Pons (tissue), 1 donor: Measurements from ENCODE around the gene XYLB.
A peak's percentile ranks its signal among the peaks of the same experiment; 100 is the strongest.
"Not testable (repeated sequence)": the region's sequence is repeated elsewhere in the genome, so short reads cannot be mapped to it uniquely, and the experiment has no call there.

Experiments
- DNase-seq: peaks from one replicate; pipeline ENCODE4 v3.0.0-alpha.2; 2016; ENCODE audit warnings: low spot score

The XYLB gene

DNA sequence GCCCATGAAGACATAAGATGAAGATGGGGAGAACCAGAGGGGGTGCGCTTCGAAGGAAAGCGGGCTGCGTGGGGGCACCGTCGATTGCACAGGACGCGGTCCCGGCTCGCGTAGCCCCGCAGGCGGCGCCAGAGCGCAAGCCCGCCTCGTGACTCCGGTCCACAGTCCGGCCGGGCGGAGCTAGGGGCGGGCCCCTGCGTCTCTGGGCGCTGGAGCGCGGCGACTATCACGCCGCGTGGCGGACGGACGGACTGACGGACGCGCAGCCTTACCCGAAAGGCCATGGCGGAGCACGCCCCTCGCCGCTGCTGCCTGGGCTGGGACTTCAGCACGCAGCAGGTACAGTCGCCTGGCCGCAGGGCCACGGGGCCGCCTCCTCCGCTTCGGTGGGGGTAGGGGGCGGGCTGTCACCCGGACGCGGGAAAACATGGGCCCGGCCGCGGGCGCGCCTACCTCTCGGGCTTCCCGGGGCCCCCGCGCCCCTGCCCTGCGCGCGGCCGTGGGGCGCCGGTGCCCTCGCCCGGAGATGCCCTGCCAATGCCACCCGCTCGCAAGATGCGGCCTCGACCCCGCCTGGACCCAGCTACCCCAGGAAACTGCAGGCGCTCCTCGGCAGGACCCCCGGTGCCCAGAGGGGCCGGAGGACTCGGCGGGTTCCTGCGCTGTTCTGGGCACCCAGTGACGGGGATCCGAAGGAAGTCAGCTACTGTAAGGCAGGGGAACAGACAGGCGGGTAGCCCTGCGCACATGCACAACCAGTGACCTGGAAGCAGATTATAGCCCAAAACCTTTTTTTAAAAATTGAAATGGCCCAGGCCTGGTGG, at the start of gene XYLB:
Gene XYLB, plus strand, starts transcription at position 199 of the 824 bp plus-strand sequence. Its CDS starts 84 bp downstream, at position 283.
- DNase-seq = peak; percentile 71

DNA sequence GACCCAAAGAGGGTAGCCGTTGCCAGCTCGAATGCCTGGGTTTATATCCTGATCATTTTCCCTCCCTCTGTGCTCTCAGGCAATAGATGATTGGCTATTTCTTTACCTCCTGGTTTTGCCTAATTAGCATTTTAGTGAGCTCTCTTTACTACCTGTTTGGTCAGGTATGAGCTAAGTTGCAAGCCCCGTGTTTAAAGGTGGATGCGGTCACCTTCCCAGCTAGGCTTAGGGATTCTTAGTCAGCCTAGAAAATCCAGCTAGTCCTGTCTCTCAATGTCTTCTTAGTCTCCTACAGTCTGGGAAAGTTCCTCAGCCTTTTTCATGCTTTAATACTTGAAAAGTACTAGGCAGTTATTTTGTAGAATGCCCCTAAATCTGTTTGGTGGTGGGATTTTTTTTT, 49.5 kb upstream of the XYLB start:
- not testable (repeated sequence) for DNase-seq

DNA sequence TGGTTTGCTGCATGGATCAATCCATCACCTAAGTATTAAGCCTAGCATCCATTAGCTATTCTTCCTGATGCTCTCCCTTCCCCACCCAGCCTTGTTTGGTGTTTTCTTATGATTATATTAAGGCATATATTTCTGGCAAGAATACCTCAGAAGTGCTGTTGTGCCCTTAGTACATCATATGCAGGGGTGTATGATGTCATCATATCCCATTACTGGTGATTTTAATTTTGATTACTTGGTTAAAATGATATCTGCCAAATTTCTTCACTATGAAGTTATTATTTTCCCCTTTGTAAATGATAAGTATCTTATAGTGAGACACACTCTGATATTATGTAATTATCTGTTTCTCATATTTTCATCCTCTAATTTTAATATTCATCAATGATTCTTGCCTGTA, 49.0 kb upstream of the XYLB start:
- DNase-seq = no peak

DNA sequence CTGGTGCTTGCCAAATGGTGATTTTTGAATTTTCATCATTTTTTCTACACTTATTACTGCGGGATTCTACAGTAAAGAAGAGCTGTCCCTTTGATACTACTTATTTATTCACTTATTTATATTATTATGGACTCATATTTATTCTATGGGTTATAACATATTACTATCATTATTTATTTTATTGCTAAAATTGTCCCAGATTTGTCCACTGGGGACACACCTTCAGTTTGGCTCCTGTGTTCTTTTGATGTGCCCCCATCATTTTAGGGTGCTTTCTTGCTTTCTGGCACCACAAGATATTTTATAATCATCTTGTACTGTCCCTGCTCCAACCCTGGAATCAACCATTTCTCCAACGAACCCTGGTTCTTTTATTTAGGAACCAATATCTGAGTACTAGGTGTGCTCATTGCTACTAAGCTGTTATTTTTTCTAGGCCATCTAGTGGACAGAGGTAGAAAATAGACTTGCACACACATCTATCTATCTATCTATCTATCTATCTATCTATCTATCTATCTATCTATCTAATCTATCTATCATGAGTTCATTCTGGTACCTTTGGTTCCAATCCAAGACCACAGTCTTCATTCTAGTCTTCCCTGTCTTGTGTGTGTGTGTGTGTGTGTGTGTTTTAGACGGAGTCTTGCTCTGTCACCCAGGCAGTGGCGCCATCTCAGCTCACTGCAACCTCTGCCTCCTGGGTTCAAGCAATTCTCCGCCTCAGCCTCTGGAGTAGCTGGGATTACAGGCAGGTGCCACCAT, 48.5 kb upstream of the XYLB start:
- peak; percentile 4 for DNase-seq

DNA sequence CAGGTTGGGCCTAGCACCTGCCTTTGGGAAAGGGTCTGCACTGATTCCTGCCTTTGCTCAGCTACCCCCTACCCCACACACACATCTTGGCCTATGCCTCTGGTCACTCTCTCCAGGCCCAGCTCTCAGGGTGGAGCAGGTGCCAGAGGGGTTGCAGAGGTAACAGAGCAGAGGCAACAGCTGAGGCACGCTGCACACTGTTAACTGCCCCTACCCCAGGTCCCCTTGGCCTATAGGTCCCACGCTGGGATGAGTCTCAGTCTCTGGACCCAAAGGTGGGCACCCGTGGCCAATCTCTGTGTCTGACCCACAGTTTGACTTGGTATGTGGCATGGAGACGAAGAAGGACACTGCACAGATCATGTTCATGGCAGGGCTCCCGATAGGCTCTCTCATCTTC, 39.6 kb upstream of the XYLB start:
- DNase-seq = no peak

DNA sequence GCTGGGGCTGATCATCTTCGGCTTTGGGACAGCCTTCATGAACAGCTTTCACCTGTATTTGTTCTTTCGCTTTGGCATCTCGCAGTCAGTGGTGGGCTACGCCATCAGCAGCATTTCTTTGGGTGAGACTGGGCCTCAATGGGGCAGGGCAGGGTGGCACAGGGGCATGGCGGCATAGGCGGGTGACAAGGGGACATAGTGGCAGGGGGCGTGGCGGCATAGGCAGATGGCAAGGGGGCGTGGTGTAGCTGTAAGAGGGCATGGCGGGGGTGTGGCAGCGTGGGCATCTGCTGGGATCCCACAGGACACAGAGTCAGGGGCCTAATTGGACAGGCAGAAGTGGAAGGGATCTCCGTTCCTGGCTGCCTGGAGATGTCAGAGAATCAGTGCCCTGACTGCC, 39.0 kb upstream of the XYLB start:
- DNase-seq = no peak

DNA sequence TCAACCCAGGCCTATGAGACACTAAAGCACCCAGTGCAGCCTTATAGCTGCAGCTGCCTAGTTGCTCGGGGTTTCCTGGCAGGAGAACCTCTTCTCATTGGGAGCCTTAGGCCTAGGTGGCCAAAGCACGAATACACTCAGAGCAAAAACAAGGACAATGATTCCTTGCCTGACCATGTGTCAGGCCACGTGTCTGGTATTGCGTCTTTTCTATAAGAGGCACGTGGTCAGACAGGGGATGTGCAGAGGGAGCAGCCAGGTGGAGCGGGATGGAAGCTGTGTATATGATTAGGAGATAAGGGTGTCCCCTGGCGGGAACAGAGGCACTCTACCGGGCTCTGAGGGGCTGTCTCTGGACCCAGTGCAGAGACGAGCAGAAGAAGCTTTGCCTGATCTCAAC, 38.1 kb upstream of the XYLB start:
- no peak for DNase-seq

DNA sequence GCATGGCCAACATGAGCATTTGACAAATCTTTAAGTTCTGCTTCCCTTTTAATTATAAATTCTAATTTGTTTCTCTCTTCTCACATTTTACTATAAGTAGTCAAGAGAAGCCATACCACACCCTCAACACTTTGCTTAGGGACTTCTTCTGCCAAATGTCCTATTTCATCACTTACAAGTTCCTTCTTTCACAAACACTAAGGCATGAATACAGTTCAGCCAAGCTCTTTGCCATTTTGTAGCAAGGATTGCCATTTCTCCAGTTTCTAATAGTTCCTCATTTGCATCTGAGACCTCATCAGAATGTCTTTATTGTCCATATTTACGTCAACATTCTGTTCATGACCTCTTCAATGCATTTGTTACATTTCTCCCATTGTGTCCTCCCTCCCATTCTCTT, 35.1 kb upstream of the XYLB start:
- no peak for DNase-seq

DNA sequence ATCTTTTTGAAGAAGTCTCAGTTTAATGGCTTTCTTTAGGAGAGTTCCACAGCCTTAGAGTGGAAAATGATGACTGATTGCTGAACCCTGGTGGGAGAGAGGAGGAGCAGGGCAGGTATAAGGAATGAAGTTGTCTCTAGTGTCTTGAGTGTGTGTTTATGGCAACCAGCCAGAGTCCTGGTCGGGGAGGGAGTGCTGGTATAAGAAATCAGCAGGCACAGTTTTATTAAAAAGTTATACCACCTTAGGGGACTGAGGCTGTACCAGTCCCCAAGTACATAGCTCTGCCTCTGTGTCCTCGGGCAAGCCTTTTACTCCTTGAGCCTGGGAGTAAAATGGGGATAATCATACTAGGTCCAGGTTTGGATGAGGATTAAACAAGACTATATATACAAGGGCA, 34.6 kb upstream of the XYLB start:
- DNase-seq = no peak

DNA sequence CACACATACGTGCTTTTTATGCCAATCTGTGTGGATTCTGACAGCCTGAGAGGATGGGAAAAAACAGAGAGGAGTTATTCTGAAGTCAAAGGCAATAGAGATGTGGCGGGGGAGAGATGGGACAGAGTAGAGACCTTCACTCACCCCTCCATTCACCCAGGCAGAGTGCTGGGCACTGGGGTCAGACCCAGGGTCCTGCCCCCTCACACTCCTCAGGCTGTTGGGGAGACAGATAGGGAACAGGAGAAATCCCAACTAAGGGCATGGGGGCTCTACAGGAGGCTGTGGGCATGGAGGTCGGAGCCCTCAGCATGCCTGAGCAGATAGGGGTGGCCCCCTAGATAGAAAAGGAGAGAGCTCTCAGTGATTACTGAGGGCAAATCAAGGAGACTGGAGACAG, 34.2 kb upstream of the XYLB start:
- DNase-seq = no peak

DNA sequence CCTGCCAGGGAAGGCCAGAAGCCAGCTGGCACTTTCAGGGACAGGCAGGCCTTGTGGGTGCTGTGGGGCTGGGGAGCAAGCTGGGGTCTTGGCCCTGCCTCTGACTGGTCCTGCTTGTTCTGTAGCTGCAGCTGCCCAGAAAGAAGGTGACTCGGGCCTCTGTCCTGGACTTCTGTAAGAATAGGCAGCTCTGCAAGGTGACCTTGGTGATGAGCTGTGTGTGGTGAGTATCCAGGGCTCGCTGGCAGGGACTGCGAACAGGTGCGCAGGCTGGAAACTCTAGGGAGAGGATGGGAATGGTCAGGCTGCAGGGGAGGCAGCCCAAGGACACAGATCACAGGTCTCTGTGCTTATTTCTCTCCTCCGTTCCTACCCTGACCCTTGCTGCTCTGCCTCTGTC, 33.3 kb upstream of the XYLB start:
- no peak for DNase-seq

DNA sequence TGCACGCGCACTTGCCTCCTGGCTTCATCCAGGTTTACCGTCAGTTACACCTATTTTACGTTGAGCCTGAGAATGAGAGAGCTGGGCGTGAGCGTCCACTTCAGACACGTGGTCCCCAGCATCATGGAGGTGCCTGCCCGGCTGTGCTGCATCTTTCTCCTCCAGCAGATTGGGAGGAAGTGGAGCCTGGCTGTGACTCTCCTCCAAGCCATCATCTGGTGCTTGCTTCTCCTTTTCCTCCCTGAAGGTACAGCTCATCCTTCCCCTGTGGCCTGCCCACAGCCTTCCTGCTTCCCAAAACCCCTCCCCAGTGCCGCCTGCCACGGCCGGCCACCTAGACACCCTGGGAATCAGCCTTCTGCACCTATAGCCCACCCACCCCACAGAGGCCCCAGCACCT, 32.9 kb upstream of the XYLB start:
- DNase-seq = no peak

DNA sequence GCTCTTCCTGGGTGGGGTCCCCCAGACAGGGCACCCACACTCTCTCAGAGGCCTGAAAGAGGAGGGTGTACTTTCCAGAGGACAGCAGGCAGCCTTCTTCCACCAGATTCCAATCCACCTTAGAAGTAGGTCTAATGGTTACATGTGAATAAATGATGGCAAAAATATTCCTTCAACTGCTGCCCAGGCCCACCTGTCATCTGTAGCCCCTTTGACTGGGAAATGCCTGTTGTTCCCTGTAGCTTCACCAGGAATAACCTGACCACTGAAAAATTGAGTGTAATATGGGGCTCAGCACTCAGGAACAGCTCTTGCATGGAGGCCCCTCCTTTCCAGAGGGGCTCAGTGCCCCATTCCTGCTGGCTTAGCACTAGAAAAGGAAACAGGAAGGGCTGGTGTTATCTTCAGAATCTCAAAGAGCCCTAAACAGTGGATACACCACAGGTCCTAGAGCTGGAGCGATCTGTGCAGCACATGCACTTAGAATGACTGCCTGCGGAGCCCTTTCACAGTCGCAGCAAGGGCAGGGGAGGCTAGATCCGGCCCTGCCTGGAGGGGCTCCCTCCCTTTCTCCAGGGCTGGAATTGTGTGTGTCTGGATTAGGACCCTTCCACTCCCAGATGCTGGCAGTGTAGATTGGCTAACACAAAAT, 32.3 kb upstream of the XYLB start:
- no peak for DNase-seq

DNA sequence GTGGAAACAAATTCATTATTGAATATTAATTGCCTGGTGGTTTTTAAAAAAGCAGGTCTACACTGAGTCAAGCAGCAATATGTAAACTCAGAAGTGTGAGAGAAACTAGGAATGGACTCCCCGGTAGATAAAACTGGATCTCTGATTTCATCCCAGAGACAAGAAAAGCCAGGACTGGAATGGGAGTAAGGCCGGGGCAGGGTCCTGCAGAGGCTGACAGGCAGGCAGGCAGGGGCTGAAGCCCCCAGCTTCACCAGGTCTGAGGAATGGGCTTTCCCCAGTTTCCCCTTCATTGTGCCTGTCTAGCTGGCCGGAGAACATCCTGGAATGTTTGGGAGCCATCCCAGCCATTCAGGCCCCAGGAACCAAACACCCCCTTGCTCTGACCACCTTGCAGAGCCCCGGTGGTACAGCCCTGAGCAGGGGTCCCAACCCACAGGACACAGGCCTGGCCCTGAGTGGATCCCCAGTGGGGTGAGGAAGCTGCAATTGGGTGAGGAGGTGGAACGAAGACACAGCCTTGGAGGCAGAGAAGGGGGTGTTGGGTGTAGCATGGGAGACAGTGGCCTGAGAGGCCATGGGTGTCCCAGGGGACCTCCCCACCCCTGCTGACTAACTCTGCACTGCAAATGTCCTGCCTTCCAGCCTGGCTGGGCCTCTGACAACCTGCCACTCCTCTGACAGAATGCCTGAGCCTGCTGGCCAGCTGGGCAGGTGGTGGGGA, 31.7 kb upstream of the XYLB start:
- no peak for DNase-seq

DNA sequence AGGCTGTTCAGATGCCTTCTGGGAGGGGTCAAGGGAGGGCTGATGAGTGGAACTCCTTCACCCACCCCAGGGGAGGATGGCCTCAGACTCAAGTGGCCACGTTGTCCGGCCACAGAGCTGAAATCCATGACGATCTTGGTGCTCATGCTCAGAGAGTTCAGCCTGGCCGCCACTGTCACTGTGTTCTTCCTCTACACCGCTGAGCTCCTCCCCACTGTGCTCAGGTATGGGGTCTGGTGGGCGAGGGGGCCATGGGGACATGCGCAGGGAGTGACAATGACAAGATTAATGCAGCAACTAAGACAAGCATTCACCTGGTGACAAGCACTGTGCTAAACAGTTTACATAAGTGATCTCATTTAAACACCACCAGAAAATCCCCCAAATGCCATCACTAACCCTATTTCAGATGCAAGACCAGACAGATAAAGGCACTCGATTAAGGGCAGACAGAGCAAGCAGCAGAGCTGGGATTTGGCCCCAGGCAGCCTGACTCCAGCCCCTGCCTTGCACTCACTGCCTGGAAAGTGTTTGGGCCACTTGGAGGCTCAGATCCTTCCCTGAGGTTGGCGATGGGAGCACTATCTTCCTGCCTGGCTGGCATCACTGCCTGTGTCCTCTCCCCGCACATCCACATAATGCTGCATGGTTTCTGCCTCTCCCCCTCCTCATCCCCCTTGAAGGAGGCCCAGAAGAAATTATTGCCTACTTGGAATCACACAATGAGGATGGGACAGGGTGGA, 30.9 kb upstream of the XYLB start:
- no peak for DNase-seq

DNA sequence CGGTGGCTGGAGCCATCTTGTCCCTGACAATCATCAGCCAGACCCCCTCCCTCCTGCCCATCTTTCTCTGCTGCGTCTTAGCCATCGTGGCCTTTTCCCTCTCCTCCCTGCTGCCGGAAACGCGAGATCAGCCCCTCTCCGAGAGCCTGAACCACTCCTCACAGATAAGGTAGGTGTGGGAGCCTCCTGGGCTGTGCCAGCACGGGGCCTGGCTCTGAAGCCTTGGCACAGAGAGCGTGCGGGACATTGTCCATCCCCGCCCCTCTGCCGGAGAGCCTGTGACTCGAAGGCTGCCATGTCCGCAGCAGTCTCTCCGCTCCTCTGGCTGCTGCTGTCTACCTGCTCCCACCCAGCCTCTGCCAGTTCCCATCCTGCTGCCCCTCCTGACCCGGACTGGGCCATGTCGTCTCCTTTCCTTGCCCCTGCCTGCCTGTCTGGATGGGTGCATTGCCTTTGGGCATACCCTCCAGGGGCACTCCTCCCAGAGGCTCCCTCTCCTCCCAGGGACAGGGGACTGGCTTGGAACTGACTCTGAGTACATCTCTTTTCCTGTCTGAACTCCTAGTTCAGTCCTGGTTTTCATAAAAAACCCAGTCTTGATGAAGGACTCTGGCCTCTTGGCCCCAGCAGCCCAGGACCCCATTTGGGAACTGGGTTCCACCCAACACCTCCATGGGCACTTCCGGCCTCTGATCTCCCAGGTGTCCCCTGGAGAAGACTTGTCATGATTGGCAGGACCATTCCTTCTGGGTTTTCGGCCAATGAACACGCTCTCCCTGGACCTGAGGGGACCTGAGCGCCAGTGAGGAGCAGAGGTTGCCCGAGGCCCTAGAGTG, 30.0 kb upstream of the XYLB start:
- DNase-seq = no peak

DNA sequence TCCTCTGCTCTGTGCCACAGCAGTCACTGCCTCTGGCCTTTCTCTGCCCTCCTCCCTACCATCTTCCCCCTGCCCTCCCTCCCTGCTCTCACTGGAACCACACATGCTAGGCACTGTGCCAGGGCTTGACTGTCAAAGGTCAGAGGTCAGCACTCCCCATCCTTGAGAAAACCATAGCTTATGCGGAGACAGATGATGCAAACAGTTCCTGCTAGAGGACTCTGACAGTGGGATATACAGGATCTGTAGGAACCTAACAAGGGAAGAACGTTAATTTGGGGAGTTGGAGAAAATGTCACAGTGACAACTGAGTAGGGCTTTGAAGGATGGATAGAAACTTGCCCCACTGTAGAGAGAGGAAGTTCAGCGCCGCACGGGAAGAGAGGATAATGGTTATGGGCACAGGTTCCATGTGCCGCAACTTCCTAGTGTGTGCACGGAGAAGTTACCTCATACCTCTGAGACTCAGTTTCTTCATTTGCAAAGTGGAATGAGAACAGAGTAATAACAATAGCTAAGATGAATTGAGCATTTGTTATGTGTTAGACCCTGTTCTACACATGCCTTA, 29.3 kb upstream of the XYLB start:
- no peak for DNase-seq

DNA sequence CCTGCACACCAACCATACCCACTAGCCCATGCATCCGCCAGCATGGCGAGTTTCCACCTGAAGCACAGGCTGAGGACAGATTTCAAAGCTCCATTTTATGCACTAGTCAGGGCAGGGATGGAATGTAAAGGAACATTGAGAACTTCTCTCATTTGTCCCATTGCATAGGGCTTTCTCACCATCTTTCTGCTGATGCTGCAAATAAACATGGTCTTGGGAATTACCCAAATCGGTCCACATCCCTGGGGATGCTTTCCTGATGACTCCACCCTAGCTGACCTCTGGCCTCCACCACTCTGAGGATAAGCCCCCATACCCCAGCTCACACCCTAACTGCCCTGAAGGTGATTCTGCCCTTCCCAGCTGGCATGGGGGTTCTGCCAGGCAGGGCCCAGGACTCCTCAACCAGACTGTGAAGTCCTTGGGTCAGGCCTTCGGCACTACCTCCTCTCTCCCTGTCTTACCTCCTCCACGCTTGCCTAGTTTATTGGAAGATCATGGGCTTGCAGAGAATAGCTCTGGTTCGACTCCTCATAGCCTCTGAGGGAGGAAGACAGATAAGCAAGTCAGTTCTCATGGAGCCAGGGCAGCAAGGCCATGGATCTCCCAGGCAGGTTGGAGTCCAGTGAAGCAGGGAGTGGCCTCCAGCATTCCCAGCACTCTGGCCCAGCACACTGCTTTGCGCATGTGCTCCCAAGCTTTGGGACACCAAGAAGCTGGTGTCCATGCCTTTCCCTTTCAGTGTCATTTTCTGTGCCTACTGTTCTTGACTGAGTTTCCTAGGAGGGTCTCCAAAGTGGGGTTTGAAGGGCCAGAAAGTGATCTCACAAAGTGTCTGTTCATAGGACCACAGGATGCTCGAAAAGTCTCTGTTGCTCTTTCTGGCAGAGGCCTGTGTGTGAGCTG, 27.6 kb upstream of the XYLB start:
- DNase-seq = no peak

DNA sequence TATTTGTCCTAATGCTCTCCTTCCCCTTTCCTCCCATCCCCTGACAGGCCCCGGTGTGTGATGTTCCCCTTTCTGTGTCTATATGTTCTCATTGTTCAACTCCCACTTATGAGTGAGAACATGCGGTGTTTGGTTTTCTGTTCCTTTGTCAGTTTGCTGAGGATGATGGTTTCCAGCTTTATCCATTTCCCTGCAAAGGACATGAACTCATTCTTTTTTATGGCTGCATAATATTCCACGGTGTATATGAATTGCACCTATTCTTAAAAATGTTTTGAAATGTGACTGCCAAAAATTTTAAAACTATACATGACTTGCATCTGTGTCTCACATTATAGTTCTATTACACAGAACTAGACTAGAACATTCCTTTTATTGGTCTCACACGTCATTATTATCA, 25.9 kb upstream of the XYLB start:
- not testable (repeated sequence) for DNase-seq
